Stimulated activated CD4-positive, alpha-beta T cell treated with anti-CD3 and anti-CD28 coated beads, Interleukin-2, amount 100 ng/mL, for 24 hours (primary cell): ENCODE data around the gene PATJ.
"Not testable (repeated sequence)": the region's sequence is repeated elsewhere in the genome, so short reads cannot be mapped to it uniquely, and the experiment has no call there.

ENCODE experiments used
- DNase-seq, 2 donors: peaks; one replicate each; pipeline ENCODE4 v3.0.0-alpha.2; 2020

The PATJ gene

GRCh38 chr1:61741711-61742619, at the start of gene PATJ:
Gene PATJ (plus strand): TSS chr1:61742480. CDS start chr1:61762893, 20,413 bp downstream.
- DNase-seq: peak; percentile 62 to 63

- DNase-seq: no peak
Observed at GRCh38 chr1:61699911-61700851, 42.1 kb upstream of the PATJ start.

- no peak for DNase-seq
Observed at GRCh38 chr1:61708953-61709907, 33.0 kb upstream of the PATJ start.

- no peak for DNase-seq
Observed at GRCh38 chr1:61709908-61710289, 32.4 kb upstream of the PATJ start.

GRCh38 chr1:61711257-61711656, 31.0 kb upstream of the PATJ start:
- DNase-seq: not testable (repeated sequence)

GRCh38 chr1:61711969-61712368, 30.3 kb upstream of the PATJ start:
- DNase-seq: no peak

GRCh38 chr1:61718996-61719663, 23.1 kb upstream of the PATJ start:
- DNase-seq: not testable (repeated sequence)

- no peak for DNase-seq
Observed at GRCh38 chr1:61724506-61724812, 17.8 kb upstream of the PATJ start.

GRCh38 chr1:61724813-61725694, 17.2 kb upstream of the PATJ start, which contains the start of gene TM2D1:
Gene TM2D1 (minus strand): TSS chr1:61725141. CDS start chr1:61725120, 21 bp downstream.
- peak; percentile 86 to 88 for DNase-seq

GRCh38 chr1:61727544-61727943, 14.7 kb upstream of the PATJ start:
- no peak for DNase-seq

- not testable (repeated sequence) for DNase-seq
Observed at GRCh38 chr1:61730679-61731078, 11.6 kb upstream of the PATJ start.

- DNase-seq: no peak
Observed at GRCh38 chr1:61732726-61733125, 9.6 kb upstream of the PATJ start.

GRCh38 chr1:61740751-61741700, 1.3 kb upstream of the PATJ start:
- no peak for DNase-seq

- peak in 1 of 2 donors; percentile 24 for DNase-seq
Observed at GRCh38 chr1:61742620-61743430, 545 bp downstream of the PATJ start.

GRCh38 chr1:61743431-61743705, 1.1 kb downstream of the PATJ start:
- no peak for DNase-seq

GRCh38 chr1:61743716-61744580, 1.7 kb downstream of the PATJ start:
- DNase-seq: no peak

- no peak for DNase-seq
Observed at GRCh38 chr1:61746813-61747212, 4.5 kb downstream of the PATJ start.

- DNase-seq: no peak
Observed at GRCh38 chr1:61748566-61748965, 6.3 kb downstream of the PATJ start.
